Neural crest cell (in vitro differentiated cells): ENCODE results near the gene PLXNA2. TPM values are rescaled to one million over a fixed set of nuclear protein-coding genes. Genes with fewer than 3 reads are reported as not detected.

Source experiments
- DNase-seq: peaks from one replicate; pipeline ENCODE4 v3.0.0; 2021; ENCODE audit warnings: low read depth, mixed read lengths, low spot score
- H3K27ac Mint-ChIP-seq: one replicate; pipeline ENCODE4 v1.8.0; 2021; ENCODE audit warnings: mild to moderate bottlenecking, mixed read lengths; ENCODE audit not compliant: unreplicated experiment
- H3K27me3 Mint-ChIP-seq: 2 replicates; pipeline ENCODE4 v1.8.0; 2021; ENCODE audit warnings: low read depth, mild to moderate bottlenecking, mixed read lengths
- H3K36me3 Mint-ChIP-seq: 2 replicates; pipeline ENCODE4 v1.8.0; 2021; ENCODE audit warnings: low read depth, mild to moderate bottlenecking, mixed read lengths
- H3K4me1 Mint-ChIP-seq: 2 replicates; pipeline ENCODE4 v1.8.0; 2021; ENCODE audit warnings: mixed read lengths
- H3K4me3 Mint-ChIP-seq: one replicate; pipeline ENCODE4 v1.8.0; 2021; ENCODE audit warnings: mild to moderate bottlenecking, mixed read lengths
- H3K9me3 Mint-ChIP-seq: 2 replicates; pipeline ENCODE4 v1.8.0; 2021; ENCODE audit warnings: mixed read lengths
- CTCF ChIP-seq: fragments of 200-600 bp; sonication (generic); conservative IDR thresholded peaks from 2 replicates; pipeline ENCODE4 v1.5.0; 2021; ENCODE audit warnings: antibody characterized with exemption, mild to moderate bottlenecking
- total RNA-seq: library from RNA; stranded (reverse); gene quantifications from 2 replicates; pipeline ENCODE4 v1.2.1, GENCODE V29; 2021

The PLXNA2 gene
- total RNA-seq, 1 donor from 2014 or later: 37.7 TPM

GRCh38 chr1:208275083-208275482, 30.9 kb upstream of the PLXNA2 start:
- H3K36me3 Mint-ChIP-seq: no peaks in the 10 kb centered on the region
- no peaks in the 10 kb centered on the region for H3K9me3 Mint-ChIP-seq
- H3K27me3 Mint-ChIP-seq: peaks cover 29% of the 10 kb centered on the region
- H3K27ac Mint-ChIP-seq: no peak overlapping the region
- TF ChIP-seq CTCF: no peak
- no peak for DNase-seq
- peaks cover 7% of the 10 kb centered on the region for H3K4me1 Mint-ChIP-seq
- no peak overlapping the region for H3K4me3 Mint-ChIP-seq

- TF ChIP-seq CTCF: no peak
- Mint-ChIP-seq H3K27me3 (peaks cover 38% of the 10 kb centered on the region), H3K36me3 (no peaks in the 10 kb centered on the region), H3K27ac (no peak overlapping the region), H3K4me1 (peaks cover 8% of the 10 kb centered on the region), H3K9me3 (no peaks in the 10 kb centered on the region), H3K4me3 (no peak overlapping the region)
- no peak for DNase-seq
Observed at GRCh38 chr1:208273386-208274017, 29.3 kb upstream of the PLXNA2 start.

- DNase-seq: no peak
- TF ChIP-seq CTCF: no peak
- H3K36me3 Mint-ChIP-seq: no peaks in the 10 kb centered on the region
- H3K4me3 Mint-ChIP-seq: no peak overlapping the region
- peaks cover 44% of the 10 kb centered on the region for H3K27me3 Mint-ChIP-seq
- no peak overlapping the region for H3K27ac Mint-ChIP-seq
- H3K4me1 Mint-ChIP-seq: peaks cover 15% of the 10 kb centered on the region
- H3K9me3 Mint-ChIP-seq: no peaks in the 10 kb centered on the region
Observed at GRCh38 chr1:208272713-208273112, 28.5 kb upstream of the PLXNA2 start.

- H3K27me3 Mint-ChIP-seq: peaks cover 46% of the 10 kb centered on the region
- no peak for TF ChIP-seq CTCF
- H3K9me3 Mint-ChIP-seq: no peaks in the 10 kb centered on the region
- no peak overlapping the region for H3K27ac Mint-ChIP-seq
- DNase-seq: no peak
- no peaks in the 10 kb centered on the region for H3K36me3 Mint-ChIP-seq
- H3K4me1 Mint-ChIP-seq: peaks cover 19% of the 10 kb centered on the region
- H3K4me3 Mint-ChIP-seq: no peak overlapping the region
Observed at GRCh38 chr1:208272311-208272710, 28.1 kb upstream of the PLXNA2 start.

GRCh38 chr1:208271236-208271635, 27.1 kb upstream of the PLXNA2 start:
- H3K9me3 Mint-ChIP-seq: no peaks in the 10 kb centered on the region
- H3K27ac Mint-ChIP-seq: no peak overlapping the region
- no peaks in the 10 kb centered on the region for H3K36me3 Mint-ChIP-seq
- H3K27me3 Mint-ChIP-seq: peaks cover 45% of the 10 kb centered on the region
- H3K4me1 Mint-ChIP-seq: peaks cover 20% of the 10 kb centered on the region
- no peak for TF ChIP-seq CTCF
- H3K4me3 Mint-ChIP-seq: no peak overlapping the region
- DNase-seq: no peak
